Head of caudate nucleus (tissue), 42 donors: ENCODE data around the gene KRT31.
"Not testable (repeated sequence)": the region's sequence is repeated elsewhere in the genome, so short reads cannot be mapped to it uniquely, and the experiment has no call there.

Experiments used
- DNase-seq, 42 donors: peaks; one replicate each; pipeline versions ENCODE4 v3.0.0 to v3.0.0-alpha.2; 2020 to 2021; ENCODE audit warnings: mixed read lengths in 7 of 42
- intact Hi-C: fragments of 100-400 bp; cut with DNase I; formaldehyde crosslinking; loops from one replicate; pipeline ENCODE4 v1.15.0; 2022

KRT31 gene

GRCh38 chr17:41419716-41420115 lies 22.3 kb upstream of the KRT31 start:
- DNase-seq = no peak
- intact Hi-C loops = no loop called here

- DNase-seq = no peak
- intact Hi-C loops = no loop called here
Observed at GRCh38 chr17:41418116-41418860, 20.9 kb upstream of the KRT31 start.

- intact Hi-C loops = no loop called here
- DNase-seq = no peak
Observed at GRCh38 chr17:41417576-41418015, 20.2 kb upstream of the KRT31 start.

DNA sequence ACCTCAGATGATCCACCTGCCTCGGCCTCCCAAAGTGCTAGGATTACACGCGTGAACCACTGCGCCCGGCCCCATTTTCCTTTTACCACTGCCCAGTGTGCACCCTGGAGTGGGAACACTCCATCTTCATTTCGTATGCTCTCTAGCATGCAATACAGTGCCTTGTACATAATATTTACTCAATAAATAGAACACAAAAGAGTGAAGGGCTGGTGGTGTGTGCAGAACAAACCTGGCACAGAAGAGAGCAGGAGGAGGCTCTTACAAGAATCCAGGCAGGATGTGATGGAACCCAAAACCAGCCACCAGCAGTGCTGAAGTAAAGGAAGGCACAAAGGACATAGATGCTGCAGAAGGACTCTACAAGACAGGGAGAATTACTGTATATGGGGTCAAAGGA lies 19.7 kb upstream of the KRT31 start:
- DNase-seq = no peak
- intact Hi-C loops = no loop called here

GRCh38 chr17:41416479-41416878 lies 19.1 kb upstream of the KRT31 start:
- intact Hi-C loops = no loop called here
- DNase-seq = no peak

GRCh38 chr17:41415833-41416335 lies 18.5 kb upstream of the KRT31 start:
- DNase-seq = no peak
- intact Hi-C loops = no loop called here

DNA sequence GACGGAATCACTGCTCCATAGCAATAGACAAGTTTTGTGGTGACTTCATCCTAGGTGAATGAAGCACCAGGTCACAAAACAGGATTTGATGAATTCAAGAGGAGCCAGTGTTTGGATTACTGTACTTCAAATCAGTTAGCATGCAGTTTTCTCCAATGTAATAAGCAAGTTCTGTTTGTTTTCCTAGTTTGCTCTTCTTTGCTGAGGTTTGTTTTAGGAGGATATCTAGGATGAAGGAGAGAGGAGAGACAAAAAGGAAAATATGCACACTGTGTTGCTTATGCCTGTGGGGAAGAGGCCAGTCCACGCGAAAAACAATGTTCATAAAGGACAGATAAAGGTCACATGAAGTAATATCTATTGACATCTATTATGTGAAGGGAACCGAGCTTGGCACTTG lies 18.0 kb upstream of the KRT31 start:
- intact Hi-C loops = no loop called here
- DNase-seq = no peak

DNA sequence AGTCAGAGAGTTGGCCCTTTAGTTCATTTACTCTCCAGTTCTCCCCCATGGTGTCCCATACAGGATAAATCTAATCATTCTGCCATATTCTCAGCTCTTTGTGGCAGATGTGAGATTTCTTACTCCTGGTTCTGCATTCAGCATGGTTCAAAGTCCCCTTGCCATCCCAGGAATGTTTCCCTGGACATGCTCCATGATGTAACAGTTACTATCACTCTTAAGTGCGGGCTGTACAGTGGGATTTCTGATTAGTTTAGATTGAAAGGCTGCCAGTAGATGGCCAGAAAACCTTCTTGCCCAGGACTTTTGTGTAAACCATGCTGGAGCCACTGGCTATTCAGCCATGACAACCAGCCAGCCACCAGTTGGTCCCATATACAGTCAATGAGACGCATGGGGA lies 16.6 kb upstream of the KRT31 start:
- no peak for DNase-seq
- intact Hi-C loops = no loop called here

GRCh38 chr17:41413353-41413957 lies 16.0 kb upstream of the KRT31 start:
- intact Hi-C loops = no loop called here
- DNase-seq = peak in 3 of 42 donors; percentile 4 to 45 (median 39)

DNA sequence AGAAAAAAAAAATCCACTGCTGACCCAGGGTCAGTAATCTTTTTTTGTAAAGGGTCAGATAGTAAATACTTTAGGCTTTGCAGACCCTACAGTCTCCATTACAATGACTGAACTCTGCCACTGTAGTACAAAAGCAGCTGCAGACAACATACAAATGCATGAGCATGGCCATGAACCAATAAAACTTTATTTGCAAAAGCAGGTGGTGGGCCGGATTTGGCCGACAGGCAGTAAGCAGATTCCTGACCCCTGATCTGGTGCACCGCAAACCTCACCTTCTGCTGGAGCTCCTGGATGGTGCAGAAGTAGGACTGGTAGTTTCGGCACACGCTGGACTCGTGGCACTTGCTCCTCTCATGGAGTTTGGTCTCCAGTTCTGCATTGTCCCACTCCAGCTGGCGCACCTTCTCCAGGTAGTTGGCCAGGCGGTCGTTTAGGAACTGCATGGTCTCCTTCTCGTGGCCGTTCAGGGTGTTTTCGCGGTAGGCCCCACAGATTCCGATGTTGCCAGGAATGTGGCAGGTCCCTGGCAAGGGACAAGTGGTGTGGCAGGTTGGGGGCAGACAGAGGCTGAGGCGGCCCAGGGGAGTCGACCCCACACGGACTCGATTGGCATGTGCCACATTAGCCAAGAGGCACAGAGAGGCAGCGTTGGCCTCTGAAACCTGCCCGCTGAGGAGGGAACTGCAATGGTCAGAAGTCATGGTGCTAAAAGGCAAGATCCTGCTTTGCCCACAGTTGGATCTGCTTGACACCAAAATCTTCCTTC lies 13.8 kb upstream of the KRT31 start:
- DNase-seq = no peak
- intact Hi-C loops = no loop called here

- intact Hi-C loops = no loop called here
- no peak for DNase-seq
Observed at GRCh38 chr17:41407226-41407625, 9.8 kb upstream of the KRT31 start.

- intact Hi-C loops = no loop called here
- no peak for DNase-seq
Observed at GRCh38 chr17:41406205-41406604, 8.8 kb upstream of the KRT31 start.

- intact Hi-C loops = no loop called here
- no peak for DNase-seq
Observed at GRCh38 chr17:41404024-41404671, 6.7 kb upstream of the KRT31 start.

- intact Hi-C loops = no loop called here
- no peak for DNase-seq
Observed at GRCh38 chr17:41403404-41404023, 6.1 kb upstream of the KRT31 start.

DNA sequence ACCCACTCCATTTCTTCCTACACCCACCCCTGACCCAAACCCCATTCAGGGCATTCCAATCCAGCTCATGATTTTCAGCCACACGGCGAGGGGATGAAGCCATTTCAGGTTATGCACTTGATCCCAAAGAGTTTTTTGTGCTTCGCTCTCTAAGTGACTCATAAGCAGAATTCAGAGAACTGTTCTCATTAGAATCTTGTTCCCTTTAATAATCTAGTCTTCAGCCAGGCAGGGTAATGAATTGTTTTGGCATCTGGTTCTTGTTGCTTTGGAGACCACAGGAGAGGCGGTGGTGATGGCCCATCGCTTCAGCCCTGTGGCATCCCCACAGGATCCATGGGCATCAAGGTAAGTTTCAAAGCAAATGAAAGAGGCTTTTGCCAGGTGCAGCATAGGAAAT lies 4.8 kb upstream of the KRT31 start:
- intact Hi-C loops = no loop called here
- DNase-seq = no peak

- no peak for DNase-seq
- intact Hi-C loops = no loop called here
Observed at GRCh38 chr17:41396340-41396739, 1.1 kb downstream of the KRT31 start.

- intact Hi-C loops = no loop called here
- no peak for DNase-seq
Observed at GRCh38 chr17:41395611-41396010, 1.8 kb downstream of the KRT31 start.

- intact Hi-C loops, DNase-seq: not testable (repeated sequence)
Observed at GRCh38 chr17:41395044-41395443, 2.4 kb downstream of the KRT31 start.
